GM21786 (cell line): Measurements from ENCODE around the gene ETF1.
"Not testable (repeated sequence)": the region's sequence is repeated elsewhere in the genome, so short reads cannot be mapped to it uniquely, and the experiment has no call there.

Source experiments
- ATAC-seq: cut with Tn5 transposase; IDR thresholded peaks from one replicate; pipeline ENCODE4 v1.9.1; 2021; ENCODE audit not compliant: unreplicated experiment

ETF1 gene

GRCh38 chr5:138491669-138492559, 51.1 kb downstream of the ETF1 start:
- peak; percentile 99 for ATAC-seq

GRCh38 chr5:138491284-138491648, 51.8 kb downstream of the ETF1 start:
- ATAC-seq = no peak

- ATAC-seq = no peak
Measured at GRCh38 chr5:138490648-138491283, 52.3 kb downstream of the ETF1 start.

GRCh38 chr5:138489683-138490061, 53.4 kb downstream of the ETF1 start:
- ATAC-seq = no peak

GRCh38 chr5:138488481-138488945, 54.5 kb downstream of the ETF1 start:
- no peak for ATAC-seq

- ATAC-seq = no peak
Measured at GRCh38 chr5:138482638-138483037, 60.4 kb downstream of the ETF1 start.

GRCh38 chr5:138476918-138477317, 66.1 kb downstream of the ETF1 start:
- no peak for ATAC-seq

- not testable (repeated sequence) for ATAC-seq
Measured at GRCh38 chr5:138473151-138473550, 69.9 kb downstream of the ETF1 start.

- ATAC-seq = no peak
Measured at GRCh38 chr5:138472353-138472752, 70.7 kb downstream of the ETF1 start.

GRCh38 chr5:138471052-138471361, 72.0 kb downstream of the ETF1 start:
- ATAC-seq = no peak

- ATAC-seq = no peak
Measured at GRCh38 chr5:138470322-138471051, 72.5 kb downstream of the ETF1 start.

- no peak for ATAC-seq
Measured at GRCh38 chr5:138469540-138470321, 73.3 kb downstream of the ETF1 start.

- no peak for ATAC-seq
Measured at GRCh38 chr5:138468966-138469539, 74.0 kb downstream of the ETF1 start.

- no peak for ATAC-seq
Measured at GRCh38 chr5:138468133-138468965, 74.7 kb downstream of the ETF1 start.

GRCh38 chr5:138467711-138468132, 75.3 kb downstream of the ETF1 start:
- no peak for ATAC-seq

GRCh38 chr5:138466900-138467710, 75.9 kb downstream of the ETF1 start:
- no peak for ATAC-seq

- no peak for ATAC-seq
Measured at GRCh38 chr5:138466125-138466899, 76.7 kb downstream of the ETF1 start.
